VCaP (cell line): ENCODE measurements around the gene IGFL2.

Source experiments
- H3K27ac ChIP-seq: fragments of 450-650 bp; 2 replicates; pipeline ENCODE4 v1.5.1; 2017
- TF ChIP-seq, protein P1 (sequence below): fragments of 450-650 bp; conservative IDR thresholded peaks from 2 replicates; pipeline ENCODE4 v1.5.1; 2017; ENCODE audit warnings: mild to moderate bottlenecking, moderate library complexity

The IGFL2 gene

GRCh38 chr19:46113726-46114125, 34.3 kb upstream of the IGFL2 start:
- TF ChIP-seq, protein P1, sequence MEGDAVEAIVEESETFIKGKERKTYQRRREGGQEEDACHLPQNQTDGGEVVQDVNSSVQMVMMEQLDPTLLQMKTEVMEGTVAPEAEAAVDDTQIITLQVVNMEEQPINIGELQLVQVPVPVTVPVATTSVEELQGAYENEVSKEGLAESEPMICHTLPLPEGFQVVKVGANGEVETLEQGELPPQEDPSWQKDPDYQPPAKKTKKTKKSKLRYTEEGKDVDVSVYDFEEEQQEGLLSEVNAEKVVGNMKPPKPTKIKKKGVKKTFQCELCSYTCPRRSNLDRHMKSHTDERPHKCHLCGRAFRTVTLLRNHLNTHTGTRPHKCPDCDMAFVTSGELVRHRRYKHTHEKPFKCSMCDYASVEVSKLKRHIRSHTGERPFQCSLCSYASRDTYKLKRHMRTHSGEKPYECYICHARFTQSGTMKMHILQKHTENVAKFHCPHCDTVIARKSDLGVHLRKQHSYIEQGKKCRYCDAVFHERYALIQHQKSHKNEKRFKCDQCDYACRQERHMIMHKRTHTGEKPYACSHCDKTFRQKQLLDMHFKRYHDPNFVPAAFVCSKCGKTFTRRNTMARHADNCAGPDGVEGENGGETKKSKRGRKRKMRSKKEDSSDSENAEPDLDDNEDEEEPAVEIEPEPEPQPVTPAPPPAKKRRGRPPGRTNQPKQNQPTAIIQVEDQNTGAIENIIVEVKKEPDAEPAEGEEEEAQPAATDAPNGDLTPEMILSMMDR: no peak
- H3K27ac ChIP-seq: no peak overlapping the region

DNA sequence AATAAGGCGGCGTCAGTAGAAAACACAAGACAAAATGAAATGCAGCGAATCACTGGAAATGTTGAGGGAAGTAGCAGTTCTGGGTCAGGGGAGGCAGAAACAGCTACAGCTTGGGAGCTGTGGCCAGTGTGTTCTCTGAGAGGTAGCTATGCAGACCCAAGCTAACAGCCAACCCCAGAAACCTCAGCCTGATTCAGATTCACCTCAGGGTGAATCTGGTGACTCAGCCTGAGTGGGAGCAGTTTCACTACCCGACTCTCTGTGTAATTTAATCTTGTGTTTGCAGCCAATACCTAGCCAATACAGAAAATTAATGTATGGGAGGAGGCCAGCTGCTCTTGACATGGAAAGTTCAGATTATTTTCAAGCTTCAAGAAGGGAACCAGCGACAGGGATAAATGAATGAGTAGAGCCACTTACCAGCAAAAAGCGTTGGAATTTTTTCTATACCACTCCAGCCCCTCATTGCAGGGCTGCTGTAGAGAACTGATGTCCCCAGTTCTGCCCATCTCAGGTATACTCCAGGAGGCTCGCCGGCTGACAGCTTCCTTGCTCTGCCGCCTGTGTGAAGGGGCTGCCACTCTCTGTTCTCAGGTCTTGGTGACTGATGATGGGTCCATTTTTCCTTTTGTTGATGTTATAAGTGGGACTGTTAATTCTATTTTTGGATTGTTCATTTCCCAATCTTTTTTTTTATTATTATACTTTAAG, 32.5 kb upstream of the IGFL2 start:
- no peak overlapping the region for H3K27ac ChIP-seq
- TF ChIP-seq, protein P1: no peak

GRCh38 chr19:46116121-46116520, 31.9 kb upstream of the IGFL2 start:
- TF ChIP-seq, protein P1: no peak
- no peak overlapping the region for H3K27ac ChIP-seq

DNA sequence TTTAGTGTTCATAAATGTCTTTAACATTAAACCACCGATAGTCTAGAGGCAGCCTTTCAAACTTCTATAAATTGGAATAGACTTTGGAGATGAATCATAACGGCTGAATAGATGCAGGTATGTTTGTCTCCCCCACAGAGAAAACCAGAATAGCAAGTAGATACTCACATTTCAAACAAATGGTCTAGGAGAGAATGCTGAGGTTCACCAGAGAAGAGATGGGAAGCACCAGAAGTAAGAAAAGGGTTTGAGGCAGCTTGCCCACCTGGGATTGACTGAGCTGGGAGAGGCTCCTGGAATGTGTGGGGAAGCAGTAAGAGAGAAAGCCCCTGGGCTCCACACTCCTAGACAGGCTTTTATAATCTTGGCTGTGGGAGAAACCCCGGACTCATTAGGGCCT, 29.9 kb upstream of the IGFL2 start:
- H3K27ac ChIP-seq: no peak overlapping the region
- TF ChIP-seq, protein P1: no peak

- no peak within 1 kb of the TSS for H3K27ac ChIP-seq
- TF ChIP-seq, protein P1: no peak
Observed at GRCh38 chr19:46124638-46125115, 23.4 kb upstream of the IGFL2 start, which contains the start of gene IGFL3. TSS of gene IGFL3 (minus strand) at chr19:46124688. CDS start at chr19:46124649, 39 bp downstream.

DNA sequence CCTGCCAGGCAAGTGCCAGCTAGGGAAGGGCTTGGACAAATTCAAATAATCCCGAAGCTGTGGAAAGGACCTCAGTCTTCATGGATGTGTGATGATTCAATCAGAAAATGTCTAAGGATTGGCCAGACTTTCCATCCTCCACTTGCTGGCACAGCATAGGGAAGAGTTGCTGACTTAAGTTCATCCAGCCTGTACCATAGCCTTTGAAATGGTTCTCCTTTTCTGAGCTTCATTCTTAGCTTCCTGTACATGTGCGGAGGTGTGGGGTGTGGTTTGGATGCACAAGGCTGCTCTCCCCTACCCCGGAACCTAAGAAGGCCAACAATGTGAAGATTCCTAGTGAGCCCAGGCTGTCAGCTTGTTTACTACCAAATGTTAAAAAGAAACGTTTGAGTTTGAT, 22.6 kb upstream of the IGFL2 start:
- TF ChIP-seq, protein P1: no peak
- H3K27ac ChIP-seq: no peak overlapping the region

GRCh38 chr19:46126086-46126580, 21.9 kb upstream of the IGFL2 start:
- no peak overlapping the region for H3K27ac ChIP-seq
- TF ChIP-seq, protein P1: no peak
